ENCODE data around the gene REEP1. TPM values are rescaled to one million over a fixed set of nuclear protein-coding genes. Genes with fewer than 3 reads are reported as not detected.

The REEP1 gene
- total RNA-seq, 1 experiment from 2014 or later = 5.9 TPM

DNA sequence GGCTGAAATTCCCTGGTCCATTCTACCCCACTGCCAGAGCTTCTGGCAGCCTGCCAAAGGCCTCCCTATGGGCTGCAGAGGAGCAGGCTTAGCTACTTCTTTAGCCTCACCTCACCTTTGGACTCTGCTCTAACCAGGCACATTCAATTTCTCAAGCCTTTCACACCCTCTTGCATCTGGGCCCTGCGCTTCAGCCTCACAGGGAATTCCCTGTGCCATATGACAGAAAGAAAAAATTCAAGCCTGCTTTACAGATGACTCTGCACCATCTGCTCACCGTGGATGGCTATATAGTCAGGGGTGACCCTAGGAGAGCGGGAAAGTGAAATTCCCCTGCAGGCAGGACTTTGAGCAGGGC is 62.5 kb downstream of the REEP1 start:
- H3K9ac ChIP-seq (ENCODE audit: low read length) = no peak overlapping the region
- H3K4me2 ChIP-seq (ENCODE audit: low read length) = peak overlapping the region; percentile 18
- H3K4me1 ChIP-seq (ENCODE audit: control insufficient read depth in 1 of 2, insufficient read depth in 2 of 2, low read length in 2 of 2) = peaks cover 8 to 17% of the 10 kb centered on the region in 2 experiments; a peak in 3 of 4 replicates
- TF ChIP-seq CEBPB (IDR thresholded peaks at IDR 0.05; ENCODE audit: low read depth) = no peak
- TF ChIP-seq TCF7L2 (IDR thresholded peaks at IDR 0.05; ENCODE audit: borderline replicate concordance, extremely low read depth, insufficient read depth, insufficient read length) = no peak
- TF ChIP-seq POLR2A (IDR thresholded peaks at IDR 0.05; ENCODE audit: borderline replicate concordance, extremely low read depth, insufficient read depth, insufficient read length) = no peak
- no peak for TF ChIP-seq RAD21 (IDR thresholded peaks at IDR 0.05; ENCODE audit: low read depth)
- no peak for TF ChIP-seq FOSL1 (IDR thresholded peaks at IDR 0.05; ENCODE audit: low read depth)
- no peak for TF ChIP-seq CBX3 (IDR thresholded peaks at IDR 0.05; ENCODE audit: low read depth)
- TF ChIP-seq, protein P1, sequence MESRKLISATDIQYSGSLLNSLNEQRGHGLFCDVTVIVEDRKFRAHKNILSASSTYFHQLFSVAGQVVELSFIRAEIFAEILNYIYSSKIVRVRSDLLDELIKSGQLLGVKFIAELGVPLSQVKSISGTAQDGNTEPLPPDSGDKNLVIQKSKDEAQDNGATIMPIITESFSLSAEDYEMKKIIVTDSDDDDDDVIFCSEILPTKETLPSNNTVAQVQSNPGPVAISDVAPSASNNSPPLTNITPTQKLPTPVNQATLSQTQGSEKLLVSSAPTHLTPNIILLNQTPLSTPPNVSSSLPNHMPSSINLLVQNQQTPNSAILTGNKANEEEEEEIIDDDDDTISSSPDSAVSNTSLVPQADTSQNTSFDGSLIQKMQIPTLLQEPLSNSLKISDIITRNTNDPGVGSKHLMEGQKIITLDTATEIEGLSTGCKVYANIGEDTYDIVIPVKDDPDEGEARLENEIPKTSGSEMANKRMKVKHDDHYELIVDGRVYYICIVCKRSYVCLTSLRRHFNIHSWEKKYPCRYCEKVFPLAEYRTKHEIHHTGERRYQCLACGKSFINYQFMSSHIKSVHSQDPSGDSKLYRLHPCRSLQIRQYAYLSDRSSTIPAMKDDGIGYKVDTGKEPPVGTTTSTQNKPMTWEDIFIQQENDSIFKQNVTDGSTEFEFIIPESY (IDR thresholded peaks at IDR 0.05; ENCODE audit: extremely low read depth, insufficient replicate concordance, low read length) = no peak
- TF ChIP-seq JUND (IDR thresholded peaks at IDR 0.05) = no peak
- TF ChIP-seq, protein P2, sequence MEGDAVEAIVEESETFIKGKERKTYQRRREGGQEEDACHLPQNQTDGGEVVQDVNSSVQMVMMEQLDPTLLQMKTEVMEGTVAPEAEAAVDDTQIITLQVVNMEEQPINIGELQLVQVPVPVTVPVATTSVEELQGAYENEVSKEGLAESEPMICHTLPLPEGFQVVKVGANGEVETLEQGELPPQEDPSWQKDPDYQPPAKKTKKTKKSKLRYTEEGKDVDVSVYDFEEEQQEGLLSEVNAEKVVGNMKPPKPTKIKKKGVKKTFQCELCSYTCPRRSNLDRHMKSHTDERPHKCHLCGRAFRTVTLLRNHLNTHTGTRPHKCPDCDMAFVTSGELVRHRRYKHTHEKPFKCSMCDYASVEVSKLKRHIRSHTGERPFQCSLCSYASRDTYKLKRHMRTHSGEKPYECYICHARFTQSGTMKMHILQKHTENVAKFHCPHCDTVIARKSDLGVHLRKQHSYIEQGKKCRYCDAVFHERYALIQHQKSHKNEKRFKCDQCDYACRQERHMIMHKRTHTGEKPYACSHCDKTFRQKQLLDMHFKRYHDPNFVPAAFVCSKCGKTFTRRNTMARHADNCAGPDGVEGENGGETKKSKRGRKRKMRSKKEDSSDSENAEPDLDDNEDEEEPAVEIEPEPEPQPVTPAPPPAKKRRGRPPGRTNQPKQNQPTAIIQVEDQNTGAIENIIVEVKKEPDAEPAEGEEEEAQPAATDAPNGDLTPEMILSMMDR (IDR thresholded peaks at IDR 0.05 in 2 of 3, conservative IDR thresholded peaks at IDR 0.05 in 1 of 3; ENCODE audit: borderline replicate concordance in 1 of 3, insufficient read depth in 1 of 3, low read depth in 2 of 3, low read length in 2 of 3) = no peak
- no peak for TF ChIP-seq ZNF274 (IDR thresholded peaks at IDR 0.05; ENCODE audit: low read depth, low read length)
- TF ChIP-seq SRF (IDR thresholded peaks at IDR 0.05; ENCODE audit: low read depth) = no peak
- no peaks in the 10 kb centered on the region for H4K20me1 ChIP-seq (ENCODE audit: insufficient read depth)
- H3K79me2 ChIP-seq (ENCODE audit: insufficient read depth, low read length) = no peaks in the 10 kb centered on the region
- H3K4me3 ChIP-seq (replicated peaks in 1 of 2; ENCODE audit: low read depth in 1 of 2, low read length in 2 of 2) = no peak overlapping the region
- intact Hi-C loops (cut with micrococcal nuclease) = no loop called here
- ATAC-seq = peak; percentile 36
- ChIA-PET POLR2A (no interaction called here), CTCF (no interaction called here), RAD21 (ENCODE audit: low non-redundant PET in 1 of 2, low total read pairs in 2 of 2, uncharacterized antibody in 2 of 2, unreplicated experiment in 2 of 2) (no interaction called here)
- no TSS peak for BruUV-seq (replicated peaks)
- DNase-seq (ENCODE audit: low read depth, low spot score) = no peak
- H3K36me3 ChIP-seq (ENCODE audit: control insufficient read depth in 1 of 2, insufficient read depth in 2 of 2, low read length in 2 of 2) = no peaks in the 10 kb centered on the region
- H3K27ac ChIP-seq (ENCODE audit: low read depth, low read length) = no peak overlapping the region
- no peaks in the 10 kb centered on the region for H3K27me3 ChIP-seq (ENCODE audit: insufficient read depth, low read length)
- H3K9me2 ChIP-seq (ENCODE audit: insufficient read depth) = no peaks in the 10 kb centered on the region
- no peak overlapping the region for H2AFZ ChIP-seq (ENCODE audit: low read depth, low read length, poor library complexity, severe bottlenecking)
- peaks cover 13 to 16% of the 10 kb centered on the region in 2 experiments; a peak in 3 of 4 replicates for H3K9me3 ChIP-seq (ENCODE audit: control insufficient read depth in 1 of 2, insufficient read depth in 1 of 2, low read depth in 1 of 2, low read length in 2 of 2)

Data from HCT116 (cell line).